H54 (cell line): ENCODE measurements around the gene ITIH1.

Source experiments
- DNase-seq: peaks from one replicate; pipeline ENCODE4 v3.0.0; 2011; ENCODE audit warnings: low spot score, mixed read lengths; ENCODE audit not compliant: insufficient read length
- FAIRE-seq: peaks from 3 replicates; lab custom pipeline; 2011; peaks lifted over from hg19 to GRCh38; lab: Jason Lieb, UNC
- POLR2A ChIP-seq: IDR thresholded peaks from 2 replicates; pipeline ENCODE4 v1.6.1; 2011; ENCODE audit warnings: low read depth, mild to moderate bottlenecking, low read length

Gene ITIH1

DNA sequence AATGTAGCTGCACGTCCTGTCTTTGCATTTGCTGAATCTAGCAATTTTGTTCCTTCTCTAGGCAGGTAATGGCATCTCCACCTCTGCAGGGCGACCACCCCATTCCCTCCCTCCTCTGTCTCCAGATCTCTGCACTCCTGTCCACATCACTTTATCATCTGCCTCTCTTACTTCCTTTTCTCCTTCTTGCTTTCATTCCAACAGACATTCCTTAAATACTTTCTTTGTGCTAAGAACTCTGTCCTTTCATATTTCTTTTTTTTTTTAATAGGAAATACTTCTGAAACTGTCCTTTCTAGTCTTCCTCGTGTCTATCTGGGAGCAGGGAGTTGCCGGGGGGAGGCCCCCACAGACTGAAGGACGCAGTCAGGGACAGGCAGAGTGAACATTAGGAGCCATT, 24.4 kb downstream of the ITIH1 start:
- FAIRE-seq = no peak
- DNase-seq = no peak
- no peak for TF ChIP-seq POLR2A

DNA sequence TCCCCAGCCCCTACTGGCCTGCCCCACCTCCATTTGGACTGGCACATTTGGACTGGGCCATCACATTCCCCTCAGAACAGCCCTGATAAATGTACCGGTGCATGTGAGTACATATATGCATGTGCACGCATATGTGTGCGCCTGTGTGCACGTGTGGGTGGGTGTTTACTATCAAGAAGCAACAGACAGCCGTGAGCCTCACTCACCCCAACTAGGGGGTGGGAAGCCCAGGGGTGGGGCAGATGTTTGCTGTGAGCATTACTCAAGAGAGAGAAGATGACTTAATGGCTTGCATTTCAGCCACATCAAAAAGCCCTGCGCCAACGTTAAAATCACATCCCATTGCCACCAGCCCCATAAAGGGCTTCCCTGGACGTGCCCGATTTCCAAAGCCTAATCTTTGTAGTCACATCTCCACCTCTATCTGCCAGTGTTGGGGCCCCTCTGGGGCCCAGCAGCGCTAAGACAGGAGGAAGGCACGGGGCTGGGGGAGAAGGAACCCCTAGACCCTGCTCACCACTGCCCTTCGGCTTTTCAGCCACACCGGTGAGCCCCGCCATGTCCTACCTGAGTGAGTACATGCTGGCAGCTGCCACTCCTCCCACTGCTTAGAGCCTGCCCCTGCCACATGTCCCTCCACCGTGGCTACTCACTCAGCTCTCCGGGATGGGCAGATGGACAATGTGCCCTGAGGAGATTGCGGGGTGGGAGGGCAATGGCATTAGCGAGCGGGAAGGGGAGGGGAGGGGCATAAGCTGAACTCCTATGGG, 28.1 kb downstream of the ITIH1 start:
- no peak for FAIRE-seq

DNA sequence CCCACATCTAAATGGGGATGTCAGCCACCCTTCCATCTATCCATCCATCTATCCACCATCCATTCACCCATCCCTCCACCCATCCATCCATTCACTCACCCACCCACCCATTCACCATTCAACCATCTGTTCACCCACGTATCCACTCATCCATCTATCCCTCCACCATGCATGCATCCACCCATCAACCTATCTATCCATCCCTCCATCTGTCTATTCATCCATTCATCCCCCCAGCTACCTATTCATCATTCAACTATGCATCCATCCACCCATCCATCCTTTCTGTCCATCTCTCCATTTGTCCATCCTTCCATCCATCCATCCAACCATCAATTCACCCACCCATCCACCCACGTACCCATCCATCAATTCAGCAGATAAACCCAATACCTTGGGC, 31.8 kb downstream of the ITIH1 start:
- DNase-seq (no peak), FAIRE-seq (no peak)
- no peak for TF ChIP-seq POLR2A

More for the DNA sequence above, 28.1 kb downstream of the ITIH1 start:
- no peak for TF ChIP-seq POLR2A
- DNase-seq = no peak

DNA sequence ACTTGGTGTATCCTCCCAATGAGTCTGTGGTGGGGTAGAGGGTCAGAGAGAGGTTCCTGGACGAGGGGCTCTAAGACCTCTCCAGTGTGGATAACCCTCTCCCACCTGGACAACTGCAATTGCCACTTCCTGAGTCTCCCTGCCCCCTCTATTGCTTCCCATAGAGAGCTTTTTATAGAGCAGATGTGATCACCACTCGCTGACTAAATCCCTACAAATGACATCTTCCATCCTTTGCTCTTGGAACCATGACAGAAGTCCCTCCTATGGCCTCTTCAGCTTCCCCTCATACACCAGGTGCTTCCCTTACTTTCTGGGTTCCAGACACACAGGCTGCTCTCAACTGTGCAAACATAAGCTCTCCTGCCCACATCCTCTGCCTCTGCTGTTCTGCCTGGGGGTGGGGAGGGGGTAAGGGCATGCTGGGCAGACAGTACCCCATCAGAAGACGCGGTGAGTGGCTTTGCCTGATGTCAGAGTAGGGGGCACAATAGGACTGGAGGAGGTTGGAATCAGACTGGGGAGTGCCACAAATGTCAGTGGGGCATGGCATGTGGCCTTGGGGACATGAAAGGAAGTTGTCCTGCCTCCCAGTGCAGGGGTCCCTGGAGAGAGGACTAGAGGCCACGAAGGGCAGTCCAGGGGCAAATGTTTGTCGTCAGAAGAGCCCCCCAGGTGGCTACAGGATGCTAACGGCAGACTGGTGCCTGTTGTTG, 32.4 kb downstream of the ITIH1 start:
- no peak for FAIRE-seq
- no peak for TF ChIP-seq POLR2A
- DNase-seq = no peak

DNA sequence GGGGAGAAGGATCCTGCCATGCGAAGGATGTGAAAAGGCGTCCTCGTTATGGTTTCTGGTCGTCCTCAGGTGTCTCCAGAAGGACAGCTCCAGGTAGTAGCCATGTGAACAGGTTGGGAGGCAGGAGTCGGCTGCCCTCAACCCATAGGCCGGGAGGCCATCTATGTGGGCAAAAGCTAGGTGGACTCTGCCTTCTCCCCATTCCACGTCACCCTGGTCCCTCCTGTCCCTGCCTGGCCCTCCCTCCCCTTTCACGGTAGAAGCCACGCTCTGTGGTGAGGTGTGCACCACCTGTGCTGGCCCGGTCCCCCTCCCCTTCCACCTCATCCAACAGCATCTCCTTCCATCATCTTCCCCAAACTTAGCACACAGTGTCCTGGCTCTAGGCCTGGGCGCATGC, 33.5 kb downstream of the ITIH1 start:
- DNase-seq = no peak
- no peak for FAIRE-seq
- TF ChIP-seq POLR2A = no peak

DNA sequence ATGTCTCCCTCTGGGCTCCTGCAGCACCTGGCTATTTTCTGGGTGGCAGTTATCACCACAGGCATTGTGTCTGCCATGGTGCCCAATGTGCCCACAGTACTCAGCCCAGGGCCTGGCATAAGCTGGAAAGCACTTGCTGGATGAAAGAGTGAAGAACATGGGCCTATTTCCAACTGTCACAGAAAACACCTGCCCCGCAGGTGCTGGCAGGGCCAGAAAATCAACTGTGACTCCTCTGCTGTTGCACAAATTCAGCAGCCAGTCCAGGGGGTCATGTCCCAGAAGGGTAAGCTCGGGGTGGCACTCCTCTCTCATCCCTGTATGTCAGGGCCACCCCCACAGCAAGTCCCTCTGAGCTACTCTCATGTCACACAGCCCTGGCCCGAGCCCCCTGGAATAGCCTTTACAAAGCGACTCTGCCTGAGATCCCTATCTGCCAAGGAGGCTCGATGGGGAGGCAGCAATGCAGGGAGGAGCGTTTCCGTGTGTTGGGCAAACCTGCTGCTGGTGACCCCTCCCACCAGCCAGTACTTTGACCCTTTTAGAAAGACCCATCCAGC, 34.1 kb downstream of the ITIH1 start:
- no peak for TF ChIP-seq POLR2A
- FAIRE-seq (no peak), DNase-seq (no peak)

DNA sequence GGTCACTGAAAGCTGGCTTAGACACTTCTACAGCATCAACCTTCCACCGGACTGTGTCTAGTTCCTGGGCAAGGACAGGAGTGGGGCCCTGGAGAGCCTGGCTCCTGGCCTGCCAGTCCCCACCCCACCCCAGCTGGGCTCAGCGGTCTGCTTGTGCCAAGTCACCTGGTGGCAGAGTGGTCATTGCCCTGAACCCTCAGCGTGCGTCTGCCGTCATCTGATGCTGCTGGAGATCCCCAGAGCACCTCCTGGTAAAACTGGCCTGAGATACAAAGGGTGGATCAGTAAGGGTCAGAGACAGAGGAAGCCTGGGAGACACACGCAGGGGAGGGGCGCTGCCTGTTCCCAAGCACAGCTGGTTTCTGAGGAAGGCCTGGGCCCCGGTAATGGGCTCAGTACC, 36.4 kb downstream of the ITIH1 start:
- FAIRE-seq (no peak), DNase-seq (no peak)
- TF ChIP-seq POLR2A = no peak

DNA sequence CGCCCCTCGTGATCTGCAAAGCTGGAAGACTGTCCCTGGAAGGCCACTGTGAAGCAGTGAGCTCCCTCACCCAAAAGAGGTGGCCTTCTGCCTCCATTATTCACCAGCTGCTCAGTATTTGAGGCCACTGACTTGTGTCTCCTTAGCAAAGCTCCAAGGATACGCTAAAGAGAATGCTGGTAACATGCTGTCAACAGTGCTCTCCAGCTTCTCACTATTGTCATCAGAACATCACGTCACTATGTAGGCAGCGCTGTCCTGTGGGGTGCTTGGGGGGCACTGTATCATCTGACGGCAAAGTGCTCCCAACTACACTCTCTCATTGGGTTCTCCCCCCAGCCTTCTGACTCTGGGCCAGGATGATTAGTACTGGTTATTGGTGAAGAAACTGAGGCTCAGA, 38.8 kb downstream of the ITIH1 start:
- FAIRE-seq (no peak), DNase-seq (no peak)
- no peak for TF ChIP-seq POLR2A

DNA sequence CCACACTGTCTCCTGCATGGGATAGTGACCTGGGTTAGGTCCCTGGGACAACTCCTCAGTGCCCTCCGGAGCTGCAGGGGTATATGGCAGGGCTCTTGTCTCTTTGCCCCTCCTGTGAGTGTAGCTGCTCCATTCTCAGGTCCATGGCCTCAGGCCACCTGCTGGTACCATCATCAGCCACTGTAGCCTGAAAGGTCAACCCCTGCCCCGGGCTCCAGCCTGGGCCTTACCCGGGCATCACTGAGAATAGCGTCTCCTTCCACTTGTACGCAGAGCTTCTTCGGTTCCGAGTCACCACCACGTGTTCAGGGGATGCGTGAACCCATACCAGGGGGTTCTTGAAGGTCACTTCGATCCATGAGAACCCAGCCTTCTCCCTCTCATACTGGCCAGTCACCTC, 39.3 kb downstream of the ITIH1 start:
- DNase-seq (no peak), FAIRE-seq (no peak)
- TF ChIP-seq POLR2A = no peak

DNA sequence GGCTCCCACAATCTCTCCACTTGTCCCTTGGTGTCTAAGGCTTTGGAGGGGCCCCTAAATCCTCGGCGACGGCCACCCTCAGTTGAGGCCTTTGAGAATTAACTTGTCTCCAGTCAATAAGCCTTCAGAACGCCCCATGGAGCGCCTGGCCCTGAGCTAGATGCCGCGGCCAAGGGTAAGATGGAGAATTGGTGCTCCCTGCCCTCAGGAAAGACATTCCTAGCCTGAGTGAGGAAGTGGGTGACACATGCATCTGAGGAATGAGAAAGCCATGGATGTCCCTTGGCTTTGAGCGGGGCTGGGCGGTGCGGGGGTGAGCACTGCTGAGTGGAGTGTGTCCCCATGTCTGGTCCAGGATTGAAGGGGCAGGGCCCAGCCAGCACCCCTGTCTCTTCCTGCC, 39.8 kb downstream of the ITIH1 start:
- FAIRE-seq = no peak
- TF ChIP-seq POLR2A = no peak

DNA sequence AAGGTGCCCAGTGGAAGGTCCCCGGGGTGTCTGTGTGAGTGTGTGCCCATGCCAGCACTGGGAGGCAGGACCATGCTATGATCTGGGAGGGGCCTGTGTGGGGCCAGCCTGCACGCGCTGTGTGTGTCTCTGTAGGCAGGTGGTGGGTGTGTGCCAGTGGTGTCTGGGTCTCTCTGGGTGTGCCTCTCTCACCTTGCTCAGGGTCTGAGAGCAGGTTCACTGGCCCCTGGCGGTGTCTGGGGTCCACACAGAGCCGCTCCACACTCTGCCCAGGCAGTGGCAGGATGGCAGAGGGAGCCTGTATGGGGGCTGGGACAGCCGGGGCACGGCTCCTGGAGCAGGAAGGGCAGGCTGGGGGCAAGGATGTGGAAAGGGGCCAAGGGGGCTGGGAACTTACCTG, 40.5 kb downstream of the ITIH1 start:
- no peak for TF ChIP-seq POLR2A
- DNase-seq (no peak), FAIRE-seq (no peak)

More for the DNA sequence above, 39.8 kb downstream of the ITIH1 start:
- no peak for DNase-seq

DNA sequence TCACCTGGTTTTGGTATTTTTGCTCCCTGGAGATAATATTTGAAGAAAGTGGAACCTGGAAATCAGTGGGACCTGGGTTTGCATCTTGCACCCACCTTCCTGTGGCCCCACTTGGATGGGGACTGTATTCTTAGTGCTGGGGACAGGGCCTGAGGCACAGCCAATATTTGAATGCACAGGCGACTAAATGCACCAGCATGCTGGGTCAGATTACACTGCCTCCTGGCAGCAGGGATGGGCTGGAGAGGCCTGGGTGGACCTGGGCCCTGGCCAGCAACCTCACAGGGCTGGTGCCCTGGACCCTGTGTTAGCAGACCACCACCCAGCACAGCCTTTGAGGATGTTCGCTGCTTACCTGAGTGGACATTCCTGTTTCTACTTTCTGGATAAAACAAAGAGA, 42.5 kb downstream of the ITIH1 start:
- FAIRE-seq = no peak

DNA sequence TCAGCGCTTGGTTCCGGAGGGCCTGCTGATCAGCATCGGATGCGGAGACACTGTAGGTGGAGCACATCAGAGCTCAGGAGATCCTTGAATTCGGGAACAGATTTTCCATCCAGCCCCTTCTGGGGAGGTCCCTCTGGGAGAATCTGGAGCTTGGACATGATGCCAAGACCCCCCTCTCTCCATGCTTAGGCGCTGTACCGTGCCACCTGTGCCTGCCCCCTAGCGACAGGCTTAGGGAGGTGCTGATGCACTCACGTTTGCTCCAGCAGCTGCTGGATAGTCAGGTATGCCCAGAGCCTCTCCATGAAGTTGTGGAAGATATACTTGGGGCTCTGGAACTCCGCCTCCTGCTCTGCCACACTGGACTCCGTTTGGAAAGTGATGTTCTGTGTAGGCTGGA, 43.3 kb downstream of the ITIH1 start:
- no peak for FAIRE-seq
- no peak for TF ChIP-seq POLR2A
- no peak for DNase-seq

More for the DNA sequence above, 42.5 kb downstream of the ITIH1 start:
- TF ChIP-seq POLR2A = no peak
- DNase-seq = no peak

DNA sequence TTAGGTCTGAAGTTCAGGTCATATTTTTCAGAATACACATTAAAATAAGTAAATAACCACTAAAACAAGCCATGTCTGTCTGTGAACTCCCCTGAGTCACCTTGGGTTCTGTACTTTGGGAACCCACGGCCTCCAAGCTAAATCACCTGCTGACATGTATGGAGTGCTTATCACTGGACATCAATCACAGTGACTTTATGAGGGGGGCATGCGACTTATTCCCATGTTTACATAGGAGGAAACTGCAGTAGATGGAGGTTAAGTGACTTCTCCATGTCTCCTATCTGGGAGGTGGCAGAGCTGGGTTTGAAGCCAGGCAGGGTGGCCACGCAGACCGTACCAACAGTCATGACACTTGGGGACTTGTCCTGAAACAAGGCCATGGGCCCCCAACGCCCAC, 45.0 kb downstream of the ITIH1 start:
- no peak for FAIRE-seq
- TF ChIP-seq POLR2A = no peak
- DNase-seq = no peak

DNA sequence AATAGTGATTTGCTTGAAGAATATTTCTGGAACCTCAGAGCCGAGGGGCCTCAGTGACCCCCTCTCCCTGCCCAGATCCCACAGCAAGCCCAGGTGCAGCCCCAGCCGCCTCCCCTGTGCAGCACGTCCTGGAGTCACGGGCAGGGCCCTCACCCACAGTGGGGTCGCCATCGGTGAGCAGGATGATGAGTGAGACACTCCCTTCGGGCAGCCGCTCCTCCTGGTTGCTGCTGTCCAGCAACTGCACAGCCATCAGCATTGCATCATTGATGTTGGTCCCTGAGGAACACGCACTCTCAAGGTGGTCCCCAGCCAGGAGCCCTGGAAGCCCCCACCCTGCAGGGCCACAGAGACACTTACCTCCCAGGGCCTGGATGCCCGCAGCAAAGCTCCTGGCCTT, 46.6 kb downstream of the ITIH1 start:
- no peak for DNase-seq
- no peak for FAIRE-seq
- no peak for TF ChIP-seq POLR2A
